ENCODE results near the gene GNL3L.
"Not testable (repeated sequence)": the region's sequence is repeated elsewhere in the genome, so short reads cannot be mapped to it uniquely, and the experiment has no call there.

Gene GNL3L

DNA sequence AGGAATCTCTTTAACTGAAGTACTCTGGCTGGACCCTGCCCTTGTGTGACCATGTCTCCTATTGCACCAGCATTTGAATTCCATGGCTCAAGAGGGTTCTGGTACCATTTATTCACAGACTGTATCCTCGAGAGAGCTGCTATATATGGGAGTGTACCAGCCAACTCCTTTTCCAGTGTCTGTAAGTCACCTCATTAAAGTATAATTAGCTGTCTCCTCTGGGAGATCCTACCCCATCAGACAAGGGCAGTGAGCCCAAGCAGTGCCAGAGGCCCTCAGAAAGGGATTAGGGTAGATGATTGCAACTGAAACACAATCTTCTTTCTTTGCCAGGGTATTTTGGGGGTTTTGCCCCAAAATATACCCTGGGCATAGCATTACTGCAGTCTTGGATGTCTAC lies 31.6 kb downstream of the GNL3L start:
- no peak for DNase-seq

DNA sequence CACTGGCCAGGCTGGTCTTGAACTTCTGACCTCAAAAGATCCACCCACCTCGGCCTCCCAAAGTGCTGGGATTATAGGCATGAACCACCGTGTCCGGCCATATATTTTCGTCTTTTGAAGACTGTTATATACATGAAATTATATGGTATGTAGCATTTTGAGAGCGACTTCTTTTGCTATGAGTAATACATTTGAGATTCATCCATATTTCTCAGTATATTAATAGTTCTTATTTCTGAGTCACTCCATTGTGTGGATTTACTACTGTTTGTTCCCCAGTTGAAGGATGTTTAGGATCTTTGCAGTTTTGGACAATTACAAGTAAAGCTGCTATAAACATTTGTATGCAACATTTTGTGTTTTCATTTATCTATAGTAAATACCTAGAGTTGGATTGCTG lies 34.9 kb downstream of the GNL3L start:
- no peak for DNase-seq

DNA sequence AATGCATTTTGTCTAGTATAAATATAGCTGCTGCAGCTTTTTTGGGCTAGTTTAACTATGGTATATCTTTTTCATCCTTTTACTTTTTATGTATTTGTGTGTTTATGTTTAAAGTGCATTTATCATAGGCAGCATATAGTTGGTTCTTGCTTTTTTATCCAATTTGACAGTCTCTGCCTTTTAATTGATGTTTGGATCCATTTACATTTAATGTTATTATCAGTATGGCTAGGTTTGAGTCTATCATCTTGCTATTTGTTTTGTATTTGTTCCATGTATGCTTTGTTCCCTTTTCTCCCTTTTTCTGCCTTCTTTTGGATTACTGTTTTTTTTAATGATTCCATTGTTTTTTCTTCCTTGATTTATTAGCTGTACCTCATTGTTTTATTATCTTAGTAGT lies 40.3 kb downstream of the GNL3L start:
- DNase-seq: no peak

DNA sequence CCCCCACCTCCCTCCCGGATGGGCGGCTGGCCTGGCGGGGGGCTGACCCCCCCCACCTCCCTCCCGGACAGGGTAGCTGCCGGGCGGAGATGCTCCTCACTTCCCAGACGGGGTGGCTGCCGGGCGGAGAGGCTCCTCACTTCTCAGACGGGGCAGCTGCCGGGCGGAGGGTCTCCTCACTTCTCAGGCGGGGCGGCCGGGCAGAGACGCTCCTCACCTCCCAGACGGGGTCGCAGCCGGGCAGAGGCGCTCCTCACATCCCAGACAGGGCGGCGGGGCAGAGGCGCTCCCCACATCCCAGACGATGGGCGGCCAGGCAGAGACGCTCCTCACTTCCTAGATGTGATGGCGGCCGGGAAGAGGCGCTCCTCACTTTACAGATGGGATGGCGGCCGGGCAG lies 42.6 kb downstream of the GNL3L start:
- DNase-seq: not testable (repeated sequence)

DNA sequence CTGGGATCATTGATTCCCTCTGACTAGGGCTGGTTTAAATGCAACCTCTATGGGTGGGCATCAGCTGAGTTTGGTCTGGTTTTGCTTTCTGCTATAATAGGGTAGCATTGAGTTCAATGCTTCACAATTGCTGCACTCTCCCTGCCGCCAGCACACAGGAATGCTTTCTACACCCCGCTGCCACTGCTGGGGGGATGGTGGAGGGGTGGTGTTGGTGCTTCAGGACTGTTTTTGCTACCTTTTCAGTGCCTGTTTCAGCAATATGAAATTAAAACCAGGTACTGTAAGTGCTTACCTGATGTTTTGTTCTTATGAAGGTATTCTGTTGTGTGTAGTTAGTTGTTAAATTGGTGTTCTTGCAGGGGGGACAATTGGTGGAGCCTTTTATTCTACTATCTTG lies 67.7 kb downstream of the GNL3L start:
- DNase-seq: no peak

GRCh38 chrX:54602563-54602962 lies 72.5 kb downstream of the GNL3L start:
- DNase-seq: no peak
